RWPE2 (cell line): Measurements from ENCODE around the gene ECI1.

Experiments used
- ATAC-seq: fragments of 200-7000 bp; cut with Tn5 transposase; 3 replicates; pipeline ENCODE4 v1.9.1; 2021; ENCODE audit warnings: low read depth
- DNase-seq: peaks from one replicate; pipeline ENCODE4 v3.0.0-alpha.2; 2020; ENCODE audit warnings: low spot score
- H3K27ac ChIP-seq: fragments of 450-650 bp; 2 replicates; pipeline ENCODE4 v1.5.1; 2017; ENCODE audit warnings: mild to moderate bottlenecking; ENCODE audit not compliant: poor library complexity, severe bottlenecking
- H3K27me3 ChIP-seq: fragments of 250-450 bp; sonication (Bioruptor Pico); 2 replicates; pipeline ENCODE4 v1.5.1; 2021; ENCODE audit warnings: mild to moderate bottlenecking, moderate library complexity; ENCODE audit not compliant: insufficient read depth, poor library complexity, severe bottlenecking
- H3K36me3 ChIP-seq: fragments of 250-450 bp; sonication (Bioruptor Pico); 2 replicates; pipeline ENCODE4 v1.5.1; 2020; ENCODE audit warnings: low read depth, mild to moderate bottlenecking, moderate library complexity
- H3K4me1 ChIP-seq: fragments of 250-450 bp; sonication (Bioruptor Pico); 2 replicates; pipeline ENCODE4 v1.5.1; 2021; ENCODE audit warnings: mild to moderate bottlenecking, moderate library complexity; ENCODE audit not compliant: insufficient read depth, poor library complexity, severe bottlenecking
- H3K4me3 ChIP-seq: fragments of 250-450 bp; sonication (Bioruptor Pico); 2 replicates; pipeline ENCODE4 v1.5.1; 2021; ENCODE audit warnings: mild to moderate bottlenecking, moderate library complexity; ENCODE audit not compliant: severe bottlenecking
- H3K9me3 ChIP-seq: fragments of 250-450 bp; sonication (Bioruptor Pico); 2 replicates; pipeline ENCODE4 v1.5.1; 2021; ENCODE audit warnings: mild to moderate bottlenecking, moderate library complexity; ENCODE audit not compliant: severe bottlenecking
- TF ChIP-seq, protein P1 (sequence below): fragments of 450-650 bp; IDR thresholded peaks from one replicate; pipeline ENCODE4 v1.5.1; 2017; ENCODE audit warnings: mild to moderate bottlenecking, moderate library complexity; ENCODE audit not compliant: poor library complexity, severe bottlenecking

Gene ECI1

DNA sequence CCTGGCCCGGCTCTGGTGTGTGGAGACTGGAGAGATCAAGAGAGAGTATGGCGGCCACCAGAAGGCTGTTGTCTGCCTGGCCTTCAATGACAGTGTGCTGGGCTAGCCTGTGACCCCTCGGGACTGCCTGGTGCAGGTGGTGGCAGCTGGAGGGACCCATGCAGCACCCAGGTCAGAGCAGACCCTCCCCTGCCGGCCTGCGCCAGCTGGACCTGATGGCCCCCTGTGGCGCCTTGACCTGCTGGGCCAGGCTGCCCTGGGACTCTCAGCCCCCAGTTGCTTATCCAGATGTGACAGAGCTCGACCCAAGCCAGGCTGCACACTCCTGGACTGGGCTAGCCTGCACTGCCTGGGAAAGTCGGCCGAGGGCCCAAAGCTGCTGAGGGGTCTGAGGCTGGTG is 42.6 kb downstream of the ECI1 start:
- Histone ChIP-seq H3K4me1 (peaks cover 8% of the 10 kb centered on the region), H3K36me3 (peaks cover 44% of the 10 kb centered on the region), H3K9me3 (no peaks in the 10 kb centered on the region), H3K4me3 (no peak overlapping the region), H3K27me3 (no peaks in the 10 kb centered on the region), H3K27ac (no peak overlapping the region)
- TF ChIP-seq, protein P1, sequence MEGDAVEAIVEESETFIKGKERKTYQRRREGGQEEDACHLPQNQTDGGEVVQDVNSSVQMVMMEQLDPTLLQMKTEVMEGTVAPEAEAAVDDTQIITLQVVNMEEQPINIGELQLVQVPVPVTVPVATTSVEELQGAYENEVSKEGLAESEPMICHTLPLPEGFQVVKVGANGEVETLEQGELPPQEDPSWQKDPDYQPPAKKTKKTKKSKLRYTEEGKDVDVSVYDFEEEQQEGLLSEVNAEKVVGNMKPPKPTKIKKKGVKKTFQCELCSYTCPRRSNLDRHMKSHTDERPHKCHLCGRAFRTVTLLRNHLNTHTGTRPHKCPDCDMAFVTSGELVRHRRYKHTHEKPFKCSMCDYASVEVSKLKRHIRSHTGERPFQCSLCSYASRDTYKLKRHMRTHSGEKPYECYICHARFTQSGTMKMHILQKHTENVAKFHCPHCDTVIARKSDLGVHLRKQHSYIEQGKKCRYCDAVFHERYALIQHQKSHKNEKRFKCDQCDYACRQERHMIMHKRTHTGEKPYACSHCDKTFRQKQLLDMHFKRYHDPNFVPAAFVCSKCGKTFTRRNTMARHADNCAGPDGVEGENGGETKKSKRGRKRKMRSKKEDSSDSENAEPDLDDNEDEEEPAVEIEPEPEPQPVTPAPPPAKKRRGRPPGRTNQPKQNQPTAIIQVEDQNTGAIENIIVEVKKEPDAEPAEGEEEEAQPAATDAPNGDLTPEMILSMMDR: no peak
- ATAC-seq (no peak), DNase-seq (peak; percentile 66)

DNA sequence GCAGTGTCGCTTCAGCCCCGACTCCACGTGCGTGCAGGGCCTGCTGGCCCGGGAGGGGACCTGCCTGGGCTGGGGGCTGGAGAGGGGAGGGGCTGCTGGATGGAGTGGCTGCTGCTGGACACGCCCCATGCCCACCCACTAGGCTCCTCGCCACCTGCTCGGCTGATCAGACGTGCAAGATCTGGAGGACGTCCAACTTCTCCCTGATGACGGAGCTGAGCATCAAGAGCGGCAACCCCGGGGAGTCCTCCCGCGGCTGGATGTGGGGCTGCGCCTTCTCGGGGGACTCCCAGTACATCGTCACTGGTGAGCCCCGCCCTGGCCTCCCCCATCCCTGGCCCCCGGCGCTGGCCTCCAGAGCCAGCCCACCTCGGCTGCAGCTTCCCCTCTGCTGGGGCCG is 43.1 kb downstream of the ECI1 start:
- TF ChIP-seq, protein P1: no peak
- Histone ChIP-seq H3K9me3 (no peaks in the 10 kb centered on the region), H3K4me3 (no peak overlapping the region), H3K36me3 (peaks cover 40% of the 10 kb centered on the region), H3K4me1 (peaks cover 8% of the 10 kb centered on the region), H3K27me3 (no peaks in the 10 kb centered on the region), H3K27ac (no peak overlapping the region)
- no peak for ATAC-seq
- DNase-seq: peak; percentile 57

DNA sequence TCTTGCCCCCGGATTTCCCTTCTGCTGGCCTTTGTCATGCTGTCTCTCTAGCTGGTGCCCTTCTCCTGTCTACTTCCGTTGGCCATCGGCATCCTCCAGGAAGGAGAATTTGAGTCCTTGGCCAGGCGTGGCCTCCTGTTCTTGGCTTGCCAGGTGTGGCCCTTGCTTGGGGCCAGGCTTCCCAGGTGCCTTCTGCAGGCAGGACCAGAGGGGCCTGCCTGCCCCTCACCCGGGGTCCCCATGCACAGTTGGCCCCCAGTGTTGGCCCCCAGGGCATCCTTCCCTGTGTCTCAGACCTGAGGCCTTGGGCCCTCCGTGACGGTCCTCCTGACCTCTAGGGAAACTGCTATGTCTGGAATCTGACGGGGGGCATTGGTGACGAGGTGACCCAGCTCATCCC is 43.5 kb downstream of the ECI1 start:
- peaks cover 8% of the 10 kb centered on the region for H3K4me1 ChIP-seq
- peaks cover 36% of the 10 kb centered on the region for H3K36me3 ChIP-seq
- no peak for ATAC-seq
- no peak for DNase-seq
- H3K27ac ChIP-seq: no peak overlapping the region
- TF ChIP-seq, protein P1: no peak
- no peaks in the 10 kb centered on the region for H3K27me3 ChIP-seq
- no peaks in the 10 kb centered on the region for H3K9me3 ChIP-seq
- no peak overlapping the region for H3K4me3 ChIP-seq

DNA sequence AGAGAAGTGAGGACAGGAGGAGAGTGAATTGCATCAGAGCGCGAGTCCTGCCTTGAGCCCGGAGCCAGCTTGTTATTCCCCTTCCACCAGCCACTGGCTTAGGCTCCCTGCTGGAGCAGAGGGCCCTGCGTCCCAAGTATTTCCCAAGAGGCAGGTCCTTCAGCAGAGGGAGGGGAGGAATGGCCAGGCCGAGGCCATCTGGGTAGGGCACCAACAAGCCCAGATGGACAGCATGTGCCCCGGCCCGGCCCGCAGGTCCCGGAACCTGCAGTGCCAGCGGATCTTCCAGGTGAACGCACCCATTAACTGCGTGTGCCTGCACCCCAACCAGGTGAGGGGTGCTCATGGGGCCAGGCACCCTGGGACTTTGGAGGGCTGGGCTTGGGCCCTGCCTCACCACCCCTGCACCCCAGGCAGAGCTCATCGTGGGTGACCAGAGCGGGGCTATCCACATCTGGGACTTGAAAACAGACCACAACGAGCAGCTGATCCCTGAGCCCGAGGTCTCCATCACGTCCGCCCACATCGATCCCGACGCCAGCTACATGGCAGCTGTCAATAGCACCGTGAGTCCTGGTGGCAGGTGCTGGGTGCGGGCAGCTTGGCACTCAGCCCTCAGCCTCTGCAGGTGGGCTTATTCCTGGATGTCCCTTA is 44.5 kb downstream of the ECI1 start:
- H3K36me3 ChIP-seq: peaks cover 26% of the 10 kb centered on the region
- peak overlapping the region; percentile 68 for H3K27ac ChIP-seq
- ATAC-seq (no peak), DNase-seq (peak; percentile 58)
- no peaks in the 10 kb centered on the region for H3K9me3 ChIP-seq
- TF ChIP-seq, protein P1: no peak
- no peaks in the 10 kb centered on the region for H3K27me3 ChIP-seq
- H3K4me3 ChIP-seq: no peak overlapping the region
- H3K4me1 ChIP-seq: no peaks in the 10 kb centered on the region

DNA sequence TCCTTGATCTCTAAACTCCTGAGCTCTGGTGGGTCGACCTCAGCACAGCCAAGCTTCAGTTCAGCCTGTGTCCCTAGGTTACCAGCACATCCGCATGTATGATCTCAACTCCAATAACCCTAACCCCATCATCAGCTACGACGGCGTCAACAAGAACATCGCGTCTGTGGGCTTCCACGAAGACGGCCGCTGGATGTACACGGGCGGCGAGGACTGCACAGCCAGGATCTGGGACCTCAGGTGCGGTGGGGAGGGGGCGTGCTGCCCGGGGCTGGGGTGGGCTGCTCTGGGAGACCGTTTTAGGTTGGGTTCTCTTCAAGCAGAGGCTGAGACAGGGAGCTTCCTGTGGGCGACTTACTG is 45.0 kb downstream of the ECI1 start:
- peak overlapping the region; percentile 68 for H3K27ac ChIP-seq
- DNase-seq: no peak
- H3K36me3 ChIP-seq: peaks cover 24% of the 10 kb centered on the region
- no peaks in the 10 kb centered on the region for H3K4me1 ChIP-seq
- TF ChIP-seq, protein P1: no peak
- H3K9me3 ChIP-seq: no peaks in the 10 kb centered on the region
- ATAC-seq: no peak
- peak overlapping the region; percentile 91 for H3K4me3 ChIP-seq
- no peaks in the 10 kb centered on the region for H3K27me3 ChIP-seq
